GM23248 (cell line): ENCODE results near the gene NCOA5.
"Not testable (repeated sequence)": the region's sequence is repeated elsewhere in the genome, so short reads cannot be mapped to it uniquely, and the experiment has no call there.

Source experiments
- EZH2 ChIP-seq: fragments of 200-600 bp; sonication (generic); IDR thresholded peaks from 2 replicates; pipeline ENCODE4 v1.6.1; 2018; ENCODE audit warnings: antibody characterized with exemption, mild to moderate bottlenecking; ENCODE audit not compliant: insufficient read depth, poor library complexity, severe bottlenecking
- EZH2phosphoT487 ChIP-seq: fragments of 200-600 bp; sonication (generic); IDR thresholded peaks from 2 replicates; pipeline ENCODE4 v1.6.1; 2018; ENCODE audit warnings: antibody characterized with exemption, moderate library complexity, mild to moderate bottlenecking, low read depth; ENCODE audit not compliant: insufficient read depth

GRCh38 chr20:46100444-46100843 lies 10.7 kb upstream of the NCOA5 start:
- peak; percentile 56 for TF ChIP-seq EZH2
- not testable (repeated sequence) for TF ChIP-seq EZH2phosphoT487
